Stomach (tissue), 19 donors: ENCODE measurements around the gene RPL6. TPM values are rescaled to one million over a fixed set of nuclear protein-coding genes. Genes with fewer than 3 reads are reported as not detected.

Source experiments
- DNase-seq, 2 donors: peaks; one replicate each; pipeline versions ENCODE4 v3.0.0 to v3.0.0-alpha.2; 2013 to 2019
- H3K27ac ChIP-seq, 5 donors: fragments of 200-600 bp in 4 of 5; sonication (generic) in 4 of 5; one replicate each; pipeline ENCODE4 v1.5.1; 2013 to 2019; ENCODE audit warnings: mild to moderate bottlenecking in 1 of 5, moderate library complexity in 1 of 5
- H3K27me3 ChIP-seq, 3 donors: fragments of 200-600 bp; sonication (generic); one replicate each; pipeline ENCODE4 v1.5.1; 2017 to 2019; ENCODE audit warnings: mixed run types in 1 of 3
- H3K36me3 ChIP-seq, 4 donors: fragments of 200-600 bp; sonication (generic); 1 replicate in 3 of 4; 2 replicates in 1 of 4; pipeline ENCODE4 v1.5.1; 2016 to 2019
- H3K4me1 ChIP-seq, 4 donors: fragments of 200-600 bp; sonication (generic); one replicate each; pipeline ENCODE4 v1.5.1; 2016 to 2019
- H3K4me3 ChIP-seq, 4 donors: fragments of 200-600 bp; sonication (generic) in 3 of 4; one replicate each; pipeline ENCODE4 v1.5.1; 2016 to 2019; ENCODE audit warnings: mild to moderate bottlenecking in 1 of 4
- H3K9me3 ChIP-seq, 4 donors: fragments of 200-600 bp; sonication (generic); one replicate each; pipeline ENCODE4 v1.5.1; 2016 to 2019
- CTCF ChIP-seq, 7 experiments: fragments of 450-650 bp in 4 of 7; fragments of 200-600 bp in 3 of 7; sonication (generic) in 3 of 7; IDR thresholded peaks; one replicate each; pipeline ENCODE4 v1.5.1; 2016 to 2019; ENCODE audit warnings: antibody characterized with exemption in 7 of 7, control low read depth in 2 of 7, mild to moderate bottlenecking in 1 of 7
- EP300 ChIP-seq: sonication (generic); formaldehyde crosslinking; IDR thresholded peaks from one replicate; pipeline ENCODE4 v1.6.1; 2017; ENCODE audit warnings: antibody characterized with exemption
- POLR2A ChIP-seq, 4 donors: fragments of 450-650 bp; IDR thresholded peaks; one replicate each; pipeline ENCODE4 v1.6.1; 2016; ENCODE audit warnings: antibody characterized with exemption in 4 of 4, control low read depth in 2 of 4, mild to moderate bottlenecking in 1 of 4, moderate library complexity in 1 of 4
- POLR2AphosphoS5 ChIP-seq, 3 donors: sonication (generic); formaldehyde crosslinking; IDR thresholded peaks; one replicate each; pipeline ENCODE4 v1.6.1; 2016; ENCODE audit warnings: antibody characterized with exemption in 3 of 3
- WGBS, 5 donors: extraction: QIAGEN DNeasy Blood & Tissue Kit in 3 of 5; methylation state at CpG; one replicate each; pipeline versions ENCODE4 v1.1.5 to v1.1.7; 2013 to 2018; 5-methylcytosine and 5-hydroxymethylcytosine counted together
- intact Hi-C: fragments of 100-400 bp; cut with DNase I; formaldehyde crosslinking; loops from one replicate; pipeline ENCODE4 v1.15.1; 2023; ENCODE audit warnings: low total_unique reads
- long read RNA-seq, 10 donors: transcript quantifications; one replicate each; lab custom pipeline, GENCODE V29; 2026
- polyA plus RNA-seq, 3 donors: library from polyadenylated mRNA; stranded (reverse); fragments of 200-250 nt; gene quantifications; one replicate each; pipeline ENCODE4 v1.2.3, GENCODE V29; 2013
- total RNA-seq, 5 donors: library from RNA; depleted of rRNA; stranded (reverse); fragments of >200 nt; gene quantifications; one replicate each; pipeline versions ENCODE4 v1.1.0 to v1.2.3, GENCODE V29; 2014 to 2016
- donor health status: healthy with polysubstance abuse.
- donor health status: Bipolar disorder and iron deficiency.
- donor health status: healthy.

RPL6 gene
- total RNA-seq (1,000 to 10,000 TPM in 2 of 5 donors, 100 to 1,000 TPM in 3; 479 to 1,135 (median 807) TPM), polyA plus RNA-seq (1,000 to 10,000 TPM; 2,600 to 3,271 (median 2,737) TPM)
- long read RNA-seq, donor 1, transcript RPL6-201 (7 exons, 947 nt) = major isoform, 94 of 264 reads
- long read RNA-seq, donor 1, transcript RPL6-204 (2 exons, 612 nt) = minor isoform, 8 of 264 reads
- long read RNA-seq, donor 1, partial matches to known transcripts = 147 of 264 reads
- long read RNA-seq, donor 1, other reads (novel, unspliced or antisense) = 9 of 264 reads
- long read RNA-seq, donor 2, transcript RPL6-205 (3 exons, 583 nt) = minor isoform, 6 of 294 reads
- long read RNA-seq, donor 2, transcript RPL6-201 (7 exons, 947 nt) = major isoform, 154 of 294 reads
- long read RNA-seq, donor 2, partial matches to known transcripts = 117 of 294 reads
- long read RNA-seq, donor 2, other reads (novel, unspliced or antisense) = 14 of 294 reads
- long read RNA-seq, donor 3, transcript RPL6-201 (7 exons, 947 nt) = major isoform, 154 of 436 reads
- long read RNA-seq, donor 3, transcript RPL6-204 (2 exons, 612 nt) = minor isoform, 9 of 436 reads
- long read RNA-seq, donor 3, transcript RPL6-205 (3 exons, 583 nt) = minor isoform, 12 of 436 reads
- long read RNA-seq, donor 3, partial matches to known transcripts = 251 of 436 reads
- long read RNA-seq, donor 3, other reads (novel, unspliced or antisense) = 7 of 436 reads
- long read RNA-seq, donor 4, transcript RPL6-201 (7 exons, 947 nt) = major isoform, 33 of 71 reads
- long read RNA-seq, donor 4, partial matches to known transcripts = 35 of 71 reads
- long read RNA-seq, donor 4, other reads (novel, unspliced or antisense) = 0 of 71 reads
- long read RNA-seq, donor 5, transcript RPL6-205 (3 exons, 583 nt) = minor isoform, 18 of 634 reads
- long read RNA-seq, donor 5, transcript RPL6-204 (2 exons, 612 nt) = minor isoform, 9 of 634 reads
- long read RNA-seq, donor 5, transcript RPL6-201 (7 exons, 947 nt) = major isoform, 267 of 634 reads
- long read RNA-seq, donor 5, transcript RPL6-202 (7 exons, 1,074 nt) = minor isoform, 5 of 634 reads
- long read RNA-seq, donor 5, partial matches to known transcripts = 321 of 634 reads
- long read RNA-seq, donor 5, other reads (novel, unspliced or antisense) = 12 of 634 reads
- long read RNA-seq, donor 6, transcript RPL6-205 (3 exons, 583 nt) = minor isoform, 46 of 1,038 reads
- long read RNA-seq, donor 6, transcript RPL6-201 (7 exons, 947 nt) = major isoform, 438 of 1,038 reads
- long read RNA-seq, donor 6, transcript RPL6-204 (2 exons, 612 nt) = minor isoform, 17 of 1,038 reads
- long read RNA-seq, donor 6, transcript RPL6-202 (7 exons, 1,074 nt) = minor isoform, 17 of 1,038 reads
- long read RNA-seq, donor 6, partial matches to known transcripts = 448 of 1,038 reads
- long read RNA-seq, donor 6, other reads (novel, unspliced or antisense) = 71 of 1,038 reads
- long read RNA-seq, donor 7, transcript RPL6-205 (3 exons, 583 nt) = minor isoform, 30 of 795 reads
- long read RNA-seq, donor 7, transcript RPL6-201 (7 exons, 947 nt) = major isoform, 284 of 795 reads
- long read RNA-seq, donor 7, transcript RPL6-204 (2 exons, 612 nt) = minor isoform, 27 of 795 reads
- long read RNA-seq, donor 7, partial matches to known transcripts = 424 of 795 reads
- long read RNA-seq, donor 7, other reads (novel, unspliced or antisense) = 24 of 795 reads
- long read RNA-seq, donor 8, transcript RPL6-201 (7 exons, 947 nt) = major isoform, 255 of 718 reads
- long read RNA-seq, donor 8, transcript RPL6-205 (3 exons, 583 nt) = minor isoform, 16 of 718 reads
- long read RNA-seq, donor 8, transcript RPL6-204 (2 exons, 612 nt) = minor isoform, 11 of 718 reads
- long read RNA-seq, donor 8, partial matches to known transcripts = 412 of 718 reads
- long read RNA-seq, donor 8, other reads (novel, unspliced or antisense) = 16 of 718 reads
- long read RNA-seq, donor 9, transcript RPL6-204 (2 exons, 612 nt) = minor isoform, 18 of 852 reads
- long read RNA-seq, donor 9, transcript RPL6-212 (2 exons, 899 nt) = minor isoform, 11 of 852 reads
- long read RNA-seq, donor 9, transcript RPL6-205 (3 exons, 583 nt) = minor isoform, 27 of 852 reads
- long read RNA-seq, donor 9, transcript RPL6-201 (7 exons, 947 nt) = major isoform, 267 of 852 reads
- long read RNA-seq, donor 9, partial matches to known transcripts = 504 of 852 reads
- long read RNA-seq, donor 9, other reads (novel, unspliced or antisense) = 19 of 852 reads
- long read RNA-seq, donor 10, transcript RPL6-201 (7 exons, 947 nt) = major isoform, 123 of 272 reads
- long read RNA-seq, donor 10, transcript RPL6-205 (3 exons, 583 nt) = minor isoform, 7 of 272 reads
- long read RNA-seq, donor 10, transcript RPL6-204 (2 exons, 612 nt) = minor isoform, 6 of 272 reads
- long read RNA-seq, donor 10, partial matches to known transcripts = 119 of 272 reads
- long read RNA-seq, donor 10, other reads (novel, unspliced or antisense) = 12 of 272 reads

DNA sequence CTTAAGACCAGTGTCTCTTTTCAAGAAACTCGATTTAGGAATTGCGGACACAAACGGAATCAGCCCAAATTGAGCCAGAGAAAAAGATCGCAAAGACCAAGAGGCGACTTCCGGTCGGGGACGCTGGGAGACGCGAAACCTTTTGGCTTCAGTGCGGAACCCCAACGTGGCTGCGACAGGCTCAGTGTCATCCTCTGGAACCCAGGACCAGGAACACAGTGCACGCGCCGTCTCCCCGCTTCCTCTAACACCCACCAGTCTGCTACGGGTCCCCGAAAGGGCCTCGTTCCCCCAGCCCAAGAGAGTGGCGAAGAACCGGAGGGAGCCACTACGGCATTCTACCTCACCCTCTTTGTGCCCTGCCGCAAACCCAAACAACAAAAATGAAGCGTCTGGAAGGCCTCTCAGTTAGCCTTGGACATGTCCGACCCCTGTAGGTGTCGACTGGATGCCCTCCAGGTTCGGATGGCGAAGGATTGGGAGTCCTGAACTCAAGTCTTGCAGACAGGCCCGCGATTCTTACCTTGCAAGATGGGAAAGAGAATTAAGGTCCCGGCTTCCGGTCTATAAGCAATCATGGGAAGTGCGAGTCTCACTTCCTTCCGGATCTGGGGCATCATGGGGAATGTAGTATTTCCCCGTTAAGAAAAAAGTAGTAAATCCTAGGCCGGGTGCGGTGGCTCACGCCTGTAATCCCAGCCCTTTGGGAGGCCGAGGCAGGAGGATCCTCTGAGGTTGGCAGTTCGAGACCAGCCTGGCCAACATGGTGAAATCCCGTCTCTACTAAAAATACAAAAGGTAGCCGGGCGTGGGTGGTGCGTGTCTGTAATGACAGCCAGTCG, at the start of gene RPL6:
Gene RPL6 (minus strand): TSS at position 542 of the 842 bp plus-strand sequence. CDS start 949 bp downstream, outside the sequence.
- Histone ChIP-seq H3K9me3 (no peaks in the 10 kb centered on the region), H3K27me3 (no peaks in the 10 kb centered on the region), H3K4me3 (peak within 1 kb of the TSS; percentile 66 to 87 (median 74)), H3K36me3 (peaks cover 37 to 40% (median 40%) of the 10 kb centered on the region in 4 donors), H3K27ac (peak within 1 kb of the TSS; percentile 89 to 94 (median 90)), H3K4me1 (peaks cover 14 to 44% (median 28%) of the 10 kb centered on the region in 4 donors)
- intact Hi-C loops = no loop called here
- DNase-seq = peak; percentile 72 to 96
- peak in 1 of 4 donors; percentile 29 for TF ChIP-seq POLR2A (IDR thresholded peaks at IDR 0.05)
- no peak for TF ChIP-seq EP300
- no peak for TF ChIP-seq CTCF (IDR thresholded peaks at IDR 0.05)
- peak; percentile 40 to 90 (median 86) for TF ChIP-seq POLR2AphosphoS5 (IDR thresholded peaks at IDR 0.05)
- WGBS, 5 donors = 10 to 11% (median 11%) methylated on average over 46 of the region's 46 CpGs

- intact Hi-C loops = no loop called here
- no peak overlapping the region for H3K4me3 ChIP-seq
Measured at GRCh38 chr12:112458751-112459150, 49.3 kb upstream of the RPL6 start.

More at GRCh38 chr12:112458751-112459150, 49.3 kb upstream of the RPL6 start:
- Histone ChIP-seq H3K4me1 (peaks cover 0 to 4% (median 0%) of the 10 kb centered on the region in 4 donors), H3K9me3 (no peaks in the 10 kb centered on the region), H3K27ac (no peak overlapping the region), H3K27me3 (no peaks in the 10 kb centered on the region), H3K36me3 (peaks cover 44 to 90% (median 82%) of the 10 kb centered on the region in 4 donors)
- TF ChIP-seq EP300 = no peak
- TF ChIP-seq POLR2A (IDR thresholded peaks at IDR 0.05) = no peak
- TF ChIP-seq CTCF (IDR thresholded peaks at IDR 0.05) = no peak
- TF ChIP-seq POLR2AphosphoS5 (IDR thresholded peaks at IDR 0.05) = no peak
- DNase-seq = no peak
- WGBS, 5 donors = 91 to 99% (median 97%) methylated on average over 5 of the region's 5 CpGs
